ENCODE measurements around the gene BTBD2.

BTBD2 gene

GRCh38 chr19:2050991-2051772 lies 35.7 kb upstream of the BTBD2 start, which contains the start of gene MKNK2:
MKNK2 (minus strand) TSS chr19:2051244; CDS start chr19:2050851, 393 bp downstream.
- DNase-seq (ENCODE audit: low spot score) = peak; percentile 93

GRCh38 chr19:2050349-2050990 lies 35.0 kb upstream of the BTBD2 start:
- no peak for DNase-seq (ENCODE audit: low spot score)

DNA sequence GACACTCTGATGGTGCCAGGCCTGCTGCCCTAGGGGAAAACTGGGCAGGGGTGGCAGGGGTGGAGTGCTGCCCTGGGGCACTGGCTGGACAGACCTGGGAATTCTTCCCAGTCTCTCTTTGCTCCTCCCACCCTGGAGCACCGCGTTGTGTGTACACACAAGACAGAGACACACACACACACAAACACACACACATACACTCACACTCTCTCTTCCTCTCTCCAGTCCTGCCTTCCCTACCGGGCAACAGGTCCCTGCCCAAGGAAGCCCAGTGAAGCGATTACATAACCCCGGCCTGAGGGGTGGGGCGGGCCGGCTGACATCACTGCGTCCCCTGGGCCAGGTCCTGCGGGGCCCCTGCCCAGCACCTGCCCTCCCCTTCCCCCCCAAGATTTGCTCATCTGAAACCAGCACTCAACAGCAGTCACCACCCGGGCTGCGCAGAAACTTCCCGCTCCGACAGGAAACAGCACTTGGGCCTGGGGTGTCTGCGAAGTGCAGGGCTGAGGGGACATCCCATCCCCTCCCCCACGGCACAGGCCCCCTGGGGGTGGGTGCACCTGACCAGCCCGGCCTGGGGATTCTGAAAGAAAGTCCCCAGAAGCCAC lies 34.3 kb upstream of the BTBD2 start:
- DNase-seq (ENCODE audit: low spot score) = no peak

DNA sequence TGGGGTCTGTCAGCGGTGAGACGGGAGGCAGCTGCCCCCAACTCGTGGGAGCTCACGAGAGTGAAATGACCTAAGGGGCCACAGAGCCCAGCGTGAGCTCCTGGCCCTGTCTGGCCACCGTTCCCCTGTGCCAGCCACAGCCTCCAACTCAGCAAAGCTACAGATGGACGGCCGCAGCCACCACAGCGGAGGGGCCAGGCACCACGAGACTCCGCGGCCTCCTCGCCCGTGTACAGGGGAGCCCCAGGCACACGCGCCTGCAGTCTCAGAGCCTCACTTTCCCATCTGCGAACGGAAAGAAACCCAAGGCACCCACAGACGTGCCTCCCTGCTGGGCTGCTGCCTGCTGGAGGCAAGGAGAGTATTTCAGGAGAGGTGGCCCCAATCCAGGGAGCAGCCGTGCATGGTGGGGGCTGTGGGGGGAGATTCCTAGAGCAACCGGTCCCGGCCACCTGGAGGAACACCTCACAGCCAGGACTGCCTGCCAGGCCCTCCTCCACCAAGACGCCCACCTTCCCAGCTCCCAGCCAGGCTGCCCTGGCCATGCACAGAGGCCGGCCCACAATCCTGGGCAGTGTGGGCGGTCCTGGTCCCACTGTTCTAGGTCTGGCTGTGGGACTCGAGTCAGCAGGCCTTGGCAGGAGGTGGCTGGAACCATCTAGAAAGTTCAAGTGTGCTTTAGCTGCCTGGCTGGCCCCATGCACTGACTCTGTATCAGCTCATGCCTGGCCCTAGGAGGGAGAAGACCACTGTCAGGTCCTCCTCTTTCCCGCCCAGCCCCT lies 33.6 kb upstream of the BTBD2 start:
- no peak for DNase-seq (ENCODE audit: low spot score)

- DNase-seq (ENCODE audit: low spot score) = no peak
Observed at GRCh38 chr19:2048104-2048958, 32.8 kb upstream of the BTBD2 start.

DNA sequence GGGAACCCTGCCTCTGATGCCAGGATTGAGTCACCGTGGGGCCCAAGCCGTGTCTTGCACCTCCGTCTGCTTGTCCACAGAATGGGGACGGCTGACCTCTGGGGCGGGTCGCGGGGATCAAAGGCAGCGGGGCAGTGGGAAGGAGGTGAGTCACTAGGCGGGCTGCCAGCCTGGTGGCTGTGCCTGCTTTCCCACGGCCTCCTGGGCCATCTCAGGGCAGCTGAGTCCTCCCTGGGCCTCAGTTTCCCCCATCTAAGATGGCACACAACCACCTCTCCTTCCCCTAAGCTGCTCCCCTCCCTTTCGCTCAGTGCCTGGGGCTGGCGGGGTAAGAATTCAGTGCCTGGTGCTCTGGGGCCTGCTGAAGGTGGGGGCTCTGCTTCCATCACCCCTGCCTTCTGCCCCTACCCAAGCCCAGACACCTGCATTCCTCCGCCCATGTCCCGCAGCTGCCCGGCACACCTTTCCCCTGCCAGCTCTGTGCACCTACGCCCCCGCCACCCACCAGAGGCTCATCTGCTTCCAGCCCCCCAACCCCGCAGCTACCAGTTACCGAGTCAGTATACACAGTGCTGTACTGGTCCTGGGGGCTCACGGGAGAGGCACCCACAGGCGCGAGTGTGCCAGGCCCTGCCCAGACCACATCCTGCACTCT lies 32.1 kb upstream of the BTBD2 start:
- DNase-seq (ENCODE audit: low spot score) = no peak

DNA sequence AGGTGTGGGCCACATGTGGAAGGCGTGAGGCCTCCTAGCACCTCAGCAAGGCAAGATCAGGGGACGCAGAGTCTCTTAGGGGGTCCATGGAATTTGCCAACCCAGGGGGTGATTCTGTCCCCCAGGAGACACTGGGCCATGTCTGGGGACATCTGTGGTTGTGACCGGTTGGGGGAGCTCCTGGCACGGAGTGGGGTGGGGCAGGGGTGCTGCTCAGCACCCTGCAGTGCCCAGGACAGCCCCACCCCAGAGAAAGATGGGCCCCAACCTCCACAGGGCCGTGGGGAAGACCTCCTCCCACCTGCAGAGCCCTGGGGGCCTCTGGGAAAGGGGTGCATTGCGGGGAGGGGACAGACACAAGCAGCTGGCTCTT lies 31.5 kb upstream of the BTBD2 start:
- DNase-seq (ENCODE audit: low spot score) = no peak

GRCh38 chr19:2046046-2046907 lies 30.8 kb upstream of the BTBD2 start:
- no peak for DNase-seq (ENCODE audit: low spot score)

DNA sequence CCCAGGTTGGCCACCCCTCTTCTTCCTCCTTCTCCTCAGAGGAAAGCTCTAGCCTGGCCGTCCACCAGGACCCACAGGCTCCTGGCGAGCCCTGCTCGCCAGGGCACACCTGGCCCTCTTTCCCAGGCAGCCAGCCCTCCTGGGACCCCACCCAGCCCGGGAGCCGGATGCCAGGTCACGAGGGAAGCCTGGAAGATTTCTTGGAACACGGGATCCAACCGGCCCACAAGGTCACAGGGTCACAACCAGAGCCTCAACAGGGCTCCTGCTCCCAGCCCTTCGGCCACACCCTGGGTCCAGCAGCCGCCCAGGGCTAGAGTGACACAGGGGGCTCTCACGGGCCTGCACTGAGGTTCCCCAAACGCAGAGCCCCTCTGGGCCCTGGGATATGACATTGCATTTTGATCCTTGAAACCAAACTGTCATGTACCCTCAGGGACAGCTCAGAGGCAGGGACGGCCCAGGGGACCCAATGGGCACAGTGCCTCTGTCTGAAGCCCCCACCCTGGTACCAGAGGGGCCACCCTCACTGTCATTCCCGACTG lies 30.1 kb upstream of the BTBD2 start:
- DNase-seq (ENCODE audit: low spot score) = no peak

DNA sequence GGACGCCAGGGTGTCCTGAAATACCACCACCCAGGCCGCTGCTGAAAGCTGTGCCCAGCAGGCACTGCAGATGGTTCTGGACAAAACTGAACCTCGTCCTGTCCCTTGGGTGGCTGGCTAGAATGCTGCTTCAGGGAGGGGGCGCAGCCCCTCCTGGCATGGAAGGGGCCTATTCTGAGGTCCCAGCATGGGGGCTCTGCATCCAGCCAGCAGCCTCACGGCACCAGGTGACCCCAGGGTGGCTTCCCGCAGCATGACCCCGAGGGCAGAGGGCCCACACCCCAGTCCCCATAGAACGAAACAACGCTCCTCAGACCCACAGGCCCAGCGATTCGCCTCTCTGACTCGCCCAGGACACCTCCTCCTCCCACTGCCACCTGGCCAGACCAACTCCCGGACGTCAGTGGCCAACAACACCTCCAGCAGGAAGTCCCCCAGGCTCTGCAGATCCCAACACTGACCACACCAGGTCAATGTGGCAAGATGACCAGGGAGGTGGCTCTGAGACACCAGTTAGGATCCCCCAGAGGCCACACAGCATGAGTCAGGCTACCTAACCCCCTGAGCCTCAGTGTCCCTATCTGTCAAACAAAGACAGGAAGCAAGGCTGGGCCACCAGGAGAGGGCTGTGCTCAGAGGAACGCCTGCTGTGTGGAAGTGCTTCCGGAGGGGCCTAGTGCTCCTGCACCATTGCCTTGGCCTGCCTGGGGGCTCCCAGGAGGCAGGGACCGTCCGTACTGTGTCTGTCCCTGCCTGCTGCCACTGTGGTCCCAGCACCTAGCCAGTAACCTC lies 29.4 kb upstream of the BTBD2 start:
- no peak for DNase-seq (ENCODE audit: low spot score)

DNA sequence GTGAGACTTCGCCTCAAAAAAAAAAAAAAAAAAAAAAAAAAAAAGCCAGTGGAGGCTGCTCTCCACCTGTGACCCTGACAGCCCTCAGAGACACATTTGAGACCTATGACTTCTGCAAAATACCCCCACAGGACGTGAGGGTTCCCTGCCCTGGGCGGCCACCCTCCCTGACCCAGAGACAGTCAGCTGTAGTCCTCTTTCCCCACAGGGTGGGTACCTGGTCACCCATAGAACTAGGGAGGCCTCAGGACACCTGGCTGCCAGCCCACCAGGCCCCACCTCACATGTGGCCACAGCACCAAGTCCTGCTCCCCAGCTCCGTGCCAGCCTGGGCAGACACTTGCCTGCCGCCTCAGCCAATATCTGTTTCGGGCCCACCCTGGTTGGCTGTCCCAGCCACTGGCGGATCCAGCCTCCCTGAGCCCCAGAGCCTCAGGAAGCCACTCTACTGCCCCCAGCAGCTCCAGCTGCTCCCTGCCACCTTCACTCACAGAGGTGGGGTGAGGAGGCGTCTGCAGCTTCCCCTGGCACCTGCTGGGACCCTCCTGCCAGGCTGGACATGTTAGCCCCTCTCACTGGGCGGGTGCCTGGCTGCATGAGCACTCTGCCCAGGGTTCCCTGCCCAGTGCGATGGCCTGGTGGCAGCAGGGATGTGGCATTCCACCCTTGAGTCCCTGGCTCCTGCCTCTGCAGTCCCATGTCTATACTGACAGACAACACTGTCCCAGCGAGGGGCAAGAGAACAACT lies 28.6 kb upstream of the BTBD2 start:
- DNase-seq (ENCODE audit: low spot score) = no peak

DNA sequence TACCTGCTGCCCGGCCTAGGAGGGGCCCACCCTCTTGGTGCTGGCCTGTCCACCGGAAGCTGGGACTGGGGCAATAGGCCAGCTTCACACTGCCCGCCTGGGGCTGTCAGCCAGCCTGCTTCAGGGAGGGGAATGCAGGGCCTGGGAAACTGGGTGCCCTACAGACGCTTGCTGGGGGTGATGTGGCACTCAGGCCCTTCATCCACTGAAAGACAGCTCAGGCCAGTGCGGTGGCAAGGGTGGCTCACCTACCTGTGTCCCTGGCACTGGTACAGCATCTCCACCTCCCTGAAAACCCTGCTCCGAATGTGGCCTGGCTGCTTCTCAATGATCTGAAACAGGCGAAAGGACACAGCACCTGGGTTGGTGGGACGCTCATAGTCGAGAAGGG lies 27.7 kb upstream of the BTBD2 start:
- DNase-seq (ENCODE audit: low spot score) = no peak

- DNase-seq (ENCODE audit: low spot score) = no peak
Observed at GRCh38 chr19:2042485-2043250, 27.2 kb upstream of the BTBD2 start.

DNA sequence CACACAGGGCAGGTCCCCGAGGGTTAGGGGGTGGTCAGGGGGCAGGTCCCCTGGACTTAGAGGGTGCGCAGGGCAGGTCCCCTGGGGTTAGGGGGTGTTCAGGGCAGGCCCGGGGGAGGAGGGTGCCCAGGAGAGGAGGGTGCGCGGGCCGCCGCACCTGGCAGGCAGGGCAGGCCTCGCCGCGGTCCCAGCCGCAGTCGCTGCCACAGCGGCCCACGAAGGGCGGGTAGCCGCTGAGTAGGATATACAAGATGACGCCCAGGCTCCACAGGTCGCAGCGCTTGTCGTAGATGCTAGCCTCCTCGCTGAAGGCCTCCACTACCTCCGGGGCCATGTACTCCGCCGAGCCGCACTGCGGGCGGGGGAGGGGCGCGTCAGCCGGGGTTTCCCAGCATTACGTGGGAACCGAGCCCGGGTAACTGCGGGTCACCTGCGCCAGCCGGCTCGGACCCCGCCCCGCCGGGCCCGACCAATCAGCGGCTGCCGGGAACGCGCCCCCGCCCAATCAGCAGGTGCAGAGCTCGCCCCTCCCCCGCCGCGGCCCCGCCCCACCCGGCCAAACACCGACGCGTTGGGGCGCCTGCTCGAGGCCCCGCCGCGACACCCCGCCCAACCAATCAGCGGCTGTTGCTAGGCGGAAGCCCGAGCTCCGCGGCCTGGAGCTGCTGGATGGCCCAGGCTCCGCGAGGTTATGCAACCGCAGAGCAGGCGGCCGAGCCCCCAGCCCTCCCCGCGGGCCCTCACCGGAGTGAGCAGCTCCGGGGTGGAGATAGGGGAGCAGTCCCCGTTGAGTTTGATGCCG lies 26.4 kb upstream of the BTBD2 start:
- DNase-seq (ENCODE audit: low spot score) = peak; percentile 95

GRCh38 chr19:2041433-2041682 lies 25.8 kb upstream of the BTBD2 start:
- DNase-seq (ENCODE audit: low spot score) = no peak

- no peak for DNase-seq (ENCODE audit: low spot score)
Observed at GRCh38 chr19:2040647-2041432, 25.3 kb upstream of the BTBD2 start.
